Naive thymus-derived CD4-positive, alpha-beta T cell (primary cell): Measurements from ENCODE around the gene PROSER2. TPM values are rescaled to one million over a fixed set of nuclear protein-coding genes. Genes with fewer than 3 reads are reported as not detected.

Experiments
- ATAC-seq: fragments of 150-1000 bp; cut with Tn5 transposase; 2 replicates; pipeline ENCODE4 v1.10.0; 2021; ENCODE audit warnings: mild to moderate bottlenecking, moderate library complexity
- CTCF ChIA-PET: fragments of 350-600 bp; sonication (Branson Sonifier 250); formaldehyde crosslinking; loops from one replicate; lab custom pipeline; 2021; ENCODE audit warnings: antibody characterized with exemption; lab: Charles Lee
- POLR2A ChIA-PET: fragments of 350-600 bp; sonication (Branson Sonifier 250); formaldehyde crosslinking; loops from one replicate; lab custom pipeline; 2021; ENCODE audit warnings: antibody characterized with exemption, inconsistent platforms; lab: Charles Lee
- DNase-seq, 9 donors: peaks; one replicate each; pipeline versions ENCODE4 v3.0.0 to v3.0.0-alpha.2; 2020 to 2022; ENCODE audit warnings: mixed read lengths in 1 of 9
- H3K27ac ChIP-seq: one replicate; pipeline ENCODE4 v1.7.0; 2013; ENCODE audit warnings: mild to moderate bottlenecking, low read depth, low read length, moderate library complexity
- H3K27me3 ChIP-seq, 2 donors: one replicate each; pipeline ENCODE4 v1.7.0; 2013; ENCODE audit warnings: low read length in 2 of 2, mild to moderate bottlenecking in 2 of 2, moderate library complexity in 2 of 2; ENCODE audit not compliant: control insufficient read depth in 2 of 2, insufficient read depth in 2 of 2
- H3K36me3 ChIP-seq, 3 experiments: 1 replicate in 2 of 3; 2 replicates in 1 of 3; pipeline ENCODE4 v1.7.0; 2013; ENCODE audit warnings: low read length in 3 of 3, mild to moderate bottlenecking in 3 of 3, moderate library complexity in 1 of 3; ENCODE audit not compliant: insufficient read depth in 3 of 3, control insufficient read depth in 2 of 3
- H3K4me1 ChIP-seq, 2 donors: one replicate each; pipeline ENCODE4 v1.7.0; 2013; ENCODE audit warnings: low read length in 2 of 2, mild to moderate bottlenecking in 2 of 2, moderate library complexity in 1 of 2; ENCODE audit not compliant: control insufficient read depth in 2 of 2, insufficient read depth in 2 of 2
- H3K4me3 ChIP-seq: 2 replicates; pipeline ENCODE4 v1.7.0; 2013; ENCODE audit warnings: mild to moderate bottlenecking, low read length
- H3K9me3 ChIP-seq, 3 experiments: 1 replicate in 2 of 3; 2 replicates in 1 of 3; pipeline ENCODE4 v1.7.0; 2013; ENCODE audit warnings: low read length in 3 of 3; ENCODE audit not compliant: control insufficient read depth in 2 of 3
- H3K27ac Mint-ChIP-seq, 9 donors: one replicate each; pipeline ENCODE4 v1.8.0; 2020 to 2022; ENCODE audit warnings: mixed read lengths in 9 of 9, mild to moderate bottlenecking in 8 of 9, moderate library complexity in 5 of 9, inconsistent platforms in 2 of 9
- H3K27me3 Mint-ChIP-seq, 5 donors: one replicate each; pipeline ENCODE4 v1.8.0; 2021 to 2022; ENCODE audit warnings: mixed read lengths in 5 of 5, mild to moderate bottlenecking in 1 of 5
- H3K36me3 Mint-ChIP-seq, 5 donors: one replicate each; pipeline ENCODE4 v1.8.0; 2020 to 2022; ENCODE audit warnings: mixed read lengths in 5 of 5, mild to moderate bottlenecking in 3 of 5, inconsistent platforms in 1 of 5
- H3K4me1 Mint-ChIP-seq, 7 donors: one replicate each; pipeline ENCODE4 v1.8.0; 2020 to 2022; ENCODE audit warnings: mixed read lengths in 7 of 7, mild to moderate bottlenecking in 3 of 7, inconsistent platforms in 1 of 7
- H3K4me3 Mint-ChIP-seq, 10 donors: one replicate each; pipeline ENCODE4 v1.8.0; 2020 to 2022; ENCODE audit warnings: mild to moderate bottlenecking in 10 of 10, mixed read lengths in 10 of 10, moderate library complexity in 6 of 10, inconsistent platforms in 2 of 10
- H3K9me3 Mint-ChIP-seq, 11 donors: one replicate each; pipeline ENCODE4 v1.8.0; 2020 to 2022; ENCODE audit warnings: mixed read lengths in 11 of 11, mild to moderate bottlenecking in 4 of 11, inconsistent platforms in 1 of 11, moderate library complexity in 1 of 11
- intact Hi-C, 2 donors: fragments of 100-400 bp; cut with micrococcal nuclease; formaldehyde crosslinking; loops; one replicate each; pipeline ENCODE4 v1.15.1; 2023
- polyA plus RNA-seq, 2 donors: library from polyadenylated mRNA; unstranded; fragments of 300-500 nt; fragmentation: Illumina TruSeq; gene quantifications; one replicate each; pipeline ENCODE4 v1.2.3, GENCODE V29; 2021
- total RNA-seq, 6 experiments: library from RNA in 5 of 6; stranded (reverse) in 5 of 6; gene quantifications; 1 replicate in 5 of 6; 2 replicates in 1 of 6; pipeline ENCODE4 v1.2.3 and lab custom pipeline; 2021 to 2026

PROSER2 gene
- total and polyA plus RNA-seq, 7 experiments from 2014 or later, result 0.07 to 4.9 (median 2.2) TPM

DNA sequence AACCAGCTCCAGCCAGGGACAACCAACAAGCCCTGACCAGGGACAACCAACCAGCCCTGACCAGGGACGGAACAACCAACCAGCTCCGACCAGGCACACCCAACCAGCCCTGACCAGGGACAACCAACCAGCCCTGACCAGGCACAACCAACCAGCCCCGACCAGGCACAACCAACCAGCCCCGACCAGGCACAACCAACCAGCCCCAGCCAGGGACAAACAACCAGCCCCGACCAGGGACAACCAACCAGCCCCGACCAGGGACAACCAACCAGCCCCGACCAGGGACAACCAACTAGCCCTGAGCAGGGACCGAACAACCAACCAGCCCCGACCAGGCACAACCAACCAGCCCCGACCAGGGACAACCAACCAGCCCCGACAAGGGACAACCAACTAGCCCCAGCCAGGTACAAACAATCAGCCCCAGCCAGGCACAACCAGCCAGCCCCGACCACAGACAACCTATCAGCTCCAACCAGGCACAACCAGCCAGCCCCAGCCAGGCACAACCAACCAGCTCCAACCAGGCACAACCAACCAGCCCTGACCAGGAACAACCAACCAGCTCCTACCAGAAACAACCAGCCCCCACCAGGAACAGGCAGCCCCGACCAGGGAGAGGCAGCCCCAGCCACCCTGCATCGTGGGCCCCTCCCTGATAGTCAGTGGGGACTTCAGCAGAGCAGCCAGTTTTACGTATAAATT is 56.4 kb downstream of the PROSER2 start:
- DNase-seq (no peak), ATAC-seq (no peak)
- Histone ChIP-seq H3K36me3 (no peaks in the 10 kb centered on the region), H3K9me3 (no peaks in the 10 kb centered on the region), H3K4me1 (peaks cover 5 to 8% of the 10 kb centered on the region in 2 donors), H3K27ac (no peak overlapping the region), H3K4me3 (no peak overlapping the region), H3K27me3 (no peaks in the 10 kb centered on the region)
- ChIA-PET CTCF (no interaction called here), POLR2A (no interaction called here)
- no peak overlapping the region for H3K4me3 Mint-ChIP-seq
- intact Hi-C loops, result no loop called here
- H3K9me3 Mint-ChIP-seq, result peaks cover 0 to 2% (median 0%) of the 10 kb centered on the region in 11 donors
- peaks cover 0 to 3% (median 0%) of the 10 kb centered on the region in 5 donors for H3K27me3 Mint-ChIP-seq
- no peaks in the 10 kb centered on the region for H3K36me3 Mint-ChIP-seq
- peaks cover 0 to 19% (median 11%) of the 10 kb centered on the region in 7 donors for H3K4me1 Mint-ChIP-seq
- no peak overlapping the region for H3K27ac Mint-ChIP-seq

DNA sequence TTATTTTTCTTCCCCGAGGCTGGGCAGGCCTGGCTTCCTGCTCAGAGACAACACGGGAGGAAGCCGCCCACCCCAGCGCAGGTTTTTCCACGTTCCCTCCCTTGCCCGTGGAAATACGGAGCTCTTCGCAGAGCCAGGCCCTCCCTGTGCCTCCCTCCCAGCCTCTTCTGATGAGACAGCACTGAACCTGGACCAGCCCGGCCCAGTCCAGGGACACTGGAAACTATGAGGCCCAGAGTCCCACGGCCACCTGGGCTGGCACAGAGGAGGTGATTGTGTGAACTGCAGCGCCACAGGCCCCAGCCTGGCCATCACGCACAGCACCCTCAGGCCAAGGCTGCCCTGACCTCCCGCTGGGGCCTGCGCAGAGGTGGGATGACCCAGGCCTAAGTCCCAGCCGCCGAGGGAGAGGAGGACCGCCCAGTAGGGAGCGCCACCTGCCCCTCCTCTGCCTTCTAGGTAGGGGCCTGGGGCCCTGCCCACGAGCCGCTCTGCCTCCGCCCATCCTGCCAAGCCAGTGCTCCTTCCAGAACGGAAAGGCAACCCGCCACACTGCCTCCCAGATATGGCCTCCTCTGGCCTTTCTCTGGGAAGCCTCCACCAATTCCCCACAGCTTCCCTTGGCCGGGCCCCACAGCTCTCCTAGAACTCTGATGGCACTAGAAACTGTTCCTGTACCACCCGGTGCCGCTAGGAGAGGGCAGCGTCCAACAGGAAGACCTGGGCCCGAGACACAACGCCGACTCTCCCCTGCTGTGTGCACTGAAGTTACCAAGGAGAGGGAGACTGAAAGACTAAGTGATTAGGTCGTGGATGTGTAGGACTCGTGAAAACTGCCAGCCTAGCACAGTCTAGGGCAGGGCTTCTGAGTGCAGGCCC is 57.2 kb downstream of the PROSER2 start:
- Histone ChIP-seq H3K27ac (no peak overlapping the region), H3K4me3 (no peak overlapping the region), H3K9me3 (no peaks in the 10 kb centered on the region), H3K4me1 (peaks cover 0 to 8% of the 10 kb centered on the region in 2 donors), H3K36me3 (no peaks in the 10 kb centered on the region), H3K27me3 (no peaks in the 10 kb centered on the region)
- POLR2A ChIA-PET, result no interaction called here
- Mint-ChIP-seq H3K4me1 (peaks cover 0 to 11% (median 3%) of the 10 kb centered on the region in 7 donors), H3K4me3 (no peak overlapping the region), H3K27me3 (peaks cover 0 to 3% (median 0%) of the 10 kb centered on the region in 5 donors), H3K9me3 (peaks cover 0 to 2% (median 0%) of the 10 kb centered on the region in 11 donors), H3K27ac (no peak overlapping the region), H3K36me3 (no peaks in the 10 kb centered on the region)
- intact Hi-C loops, result no loop called here
- ATAC-seq, result peak; percentile 12
- DNase-seq, result no peak
- CTCF ChIA-PET, result no interaction called here

DNA sequence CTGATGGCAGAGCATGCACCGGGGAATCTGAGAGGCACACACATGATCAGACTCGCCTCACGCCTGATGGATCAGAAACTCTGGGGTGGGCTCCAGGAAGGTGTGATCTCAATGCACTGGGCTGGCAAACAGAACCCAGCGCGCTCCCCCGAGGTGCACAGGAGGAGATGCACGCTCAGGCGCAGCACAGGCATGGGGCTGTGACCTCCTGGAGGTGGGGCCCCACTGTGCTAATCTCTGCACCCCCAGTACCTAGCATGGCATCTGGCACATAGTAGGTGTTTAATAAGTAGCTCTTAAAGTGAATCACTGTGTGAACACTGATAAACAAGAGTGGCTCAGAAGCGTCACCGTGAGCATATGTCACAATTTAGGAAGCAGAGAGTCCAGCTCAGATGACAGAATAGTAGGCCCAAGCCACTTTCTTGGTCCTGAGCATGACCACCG is 57.9 kb downstream of the PROSER2 start:
- no peak for ATAC-seq
- H3K27ac ChIP-seq, result no peak overlapping the region
- CTCF ChIA-PET, result no interaction called here

DNA sequence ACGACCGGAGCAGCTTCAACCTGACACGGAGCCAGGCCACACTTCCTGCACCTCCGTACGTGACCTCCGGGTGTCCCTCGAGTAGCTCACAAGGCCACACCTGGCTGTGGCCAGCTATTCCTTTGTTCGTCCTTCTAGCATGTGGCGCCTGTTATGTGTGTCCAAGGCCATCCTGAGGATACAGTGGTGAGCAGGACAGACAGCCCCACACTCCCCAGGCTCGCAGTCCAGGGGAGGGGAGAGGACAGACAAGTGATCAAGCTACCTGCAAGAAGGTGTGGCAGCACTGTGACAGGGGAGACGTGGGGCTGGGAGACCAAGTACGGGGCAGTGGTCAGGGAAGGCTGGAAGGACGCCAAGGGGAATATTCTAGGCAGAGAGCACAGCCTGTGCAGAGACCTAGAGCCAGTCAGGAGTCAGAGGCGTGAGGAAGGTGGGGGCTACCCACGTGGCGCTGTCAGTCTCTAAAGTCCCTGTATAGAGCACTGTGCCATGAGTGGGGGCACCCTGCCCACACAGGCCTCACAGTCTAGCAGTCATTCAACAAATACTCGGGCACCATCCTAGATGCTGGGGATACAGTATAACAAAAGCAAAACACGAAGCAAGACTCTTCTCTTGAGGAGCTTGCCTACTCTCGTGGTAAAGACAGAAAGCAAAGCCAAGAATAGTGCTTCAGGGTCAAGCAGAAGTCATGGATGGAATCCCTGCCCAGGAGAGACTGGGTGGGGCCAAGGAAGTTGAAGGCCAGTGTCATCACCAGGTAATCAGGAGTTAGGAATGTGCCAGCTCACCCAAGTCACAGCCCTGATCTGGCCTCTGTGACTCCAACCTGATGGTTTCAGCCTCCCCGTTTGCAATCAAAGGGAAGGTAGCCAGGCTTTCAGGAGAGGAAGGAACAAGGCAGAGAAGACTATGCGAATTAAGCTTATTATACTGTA is 58.6 kb downstream of the PROSER2 start:
- Mint-ChIP-seq H3K9me3 (peaks cover 0 to 2% (median 0%) of the 10 kb centered on the region in 11 donors), H3K4me1 (peaks cover 0 to 6% (median 2%) of the 10 kb centered on the region in 7 donors), H3K27me3 (peaks cover 0 to 3% (median 0%) of the 10 kb centered on the region in 5 donors), H3K27ac (peak overlapping the region in 1 of 9 donors; percentile 65), H3K4me3 (no peak overlapping the region), H3K36me3 (no peaks in the 10 kb centered on the region)
- ChIA-PET POLR2A (no interaction called here), CTCF (no interaction called here)
- Histone ChIP-seq H3K27me3 (no peaks in the 10 kb centered on the region), H3K4me3 (no peak overlapping the region), H3K9me3 (no peaks in the 10 kb centered on the region), H3K36me3 (no peaks in the 10 kb centered on the region), H3K4me1 (peaks cover 0 to 8% of the 10 kb centered on the region in 2 donors), H3K27ac (no peak overlapping the region)
- intact Hi-C loops, result no loop called here
- DNase-seq (no peak), ATAC-seq (no peak)

More for the DNA sequence above, 57.9 kb downstream of the PROSER2 start:
- H3K36me3 ChIP-seq, result no peaks in the 10 kb centered on the region
- POLR2A ChIA-PET, result no interaction called here
- peaks cover 0 to 3% (median 0%) of the 10 kb centered on the region in 5 donors for H3K27me3 Mint-ChIP-seq
- H3K9me3 ChIP-seq, result no peaks in the 10 kb centered on the region
- peaks cover 0 to 8% of the 10 kb centered on the region in 2 donors for H3K4me1 ChIP-seq
- no peak for DNase-seq
- peaks cover 0 to 8% (median 2%) of the 10 kb centered on the region in 7 donors for H3K4me1 Mint-ChIP-seq
- H3K27ac Mint-ChIP-seq, result no peak overlapping the region
- no peaks in the 10 kb centered on the region for H3K27me3 ChIP-seq
- no peaks in the 10 kb centered on the region for H3K36me3 Mint-ChIP-seq
- no peak overlapping the region for H3K4me3 Mint-ChIP-seq
- no peak overlapping the region for H3K4me3 ChIP-seq
- intact Hi-C loops, result no loop called here
- H3K9me3 Mint-ChIP-seq, result peaks cover 0 to 2% (median 0%) of the 10 kb centered on the region in 11 donors

DNA sequence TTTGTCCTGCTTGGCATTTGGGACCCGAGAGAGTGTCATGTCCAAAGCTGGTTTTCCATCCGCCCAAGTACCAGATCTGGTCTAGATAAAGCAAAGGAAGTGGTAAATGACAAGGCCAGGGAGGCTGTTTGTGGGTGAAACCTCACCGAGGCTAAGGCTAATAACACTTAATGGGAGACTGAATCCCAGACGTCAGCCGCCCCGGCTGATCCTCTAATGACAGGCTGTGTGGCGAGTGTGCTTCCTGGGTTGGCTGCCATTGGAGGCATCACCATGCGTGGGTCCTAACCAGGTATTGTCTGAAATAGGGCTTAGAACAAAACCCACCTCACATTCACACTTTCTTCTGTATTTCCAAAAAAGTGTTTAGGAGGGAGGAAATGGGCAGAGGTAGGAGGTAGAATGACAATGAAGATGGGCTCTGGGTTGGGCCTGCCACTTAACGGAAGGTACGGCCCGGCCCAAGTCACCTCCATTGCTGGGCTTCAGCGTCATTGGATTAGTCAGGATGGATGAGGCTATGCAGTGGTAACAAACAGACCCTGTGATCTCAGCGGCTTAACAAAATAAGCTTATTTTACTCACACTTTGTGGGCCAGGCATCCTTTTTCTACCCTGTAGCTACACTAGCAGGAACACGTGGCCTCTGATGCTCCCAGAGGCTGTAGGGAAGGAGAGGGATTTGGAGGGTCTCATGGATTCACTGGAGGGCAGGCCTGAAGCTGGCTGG is 59.7 kb downstream of the PROSER2 start:
- no peak overlapping the region for H3K27ac ChIP-seq
- H3K9me3 ChIP-seq, result no peaks in the 10 kb centered on the region
- H3K4me1 ChIP-seq, result peaks cover 0 to 8% of the 10 kb centered on the region in 2 donors
- DNase-seq (no peak), ATAC-seq (no peak)
- no peaks in the 10 kb centered on the region for H3K36me3 ChIP-seq
- no peaks in the 10 kb centered on the region for H3K9me3 Mint-ChIP-seq
- H3K27me3 Mint-ChIP-seq, result peaks cover 0 to 3% (median 0%) of the 10 kb centered on the region in 5 donors
- ChIA-PET POLR2A (no interaction called here), CTCF (no interaction called here)
- H3K36me3 Mint-ChIP-seq, result no peaks in the 10 kb centered on the region
- H3K27ac Mint-ChIP-seq, result no peak overlapping the region
- H3K4me3 Mint-ChIP-seq, result no peak overlapping the region
- H3K4me1 Mint-ChIP-seq, result peaks cover 0 to 6% (median 2%) of the 10 kb centered on the region in 7 donors
- no peaks in the 10 kb centered on the region for H3K27me3 ChIP-seq
- intact Hi-C loops, result no loop called here
- no peak overlapping the region for H3K4me3 ChIP-seq
